IMR-90 (cell line): Measurements from ENCODE around the gene TOX3. TPM values are rescaled to one million over a fixed set of nuclear protein-coding genes. Genes with fewer than 3 reads are reported as not detected.

Experiments used
- ATAC-seq: fragments of 200-7000 bp; cut with Tn5 transposase; 2 replicates; pipeline ENCODE4 v1.9.1; 2020; ENCODE audit warnings: low read depth, mild to moderate bottlenecking, moderate library complexity
- BruUV-seq: library from RNA; stranded (reverse); fragments of 400-500 nt; replicated peaks from 2 replicates; lab custom pipeline; 2021; lab: Mats Ljungman, UMichigan
- CTCF ChIA-PET: fragments of 300-600 bp; formaldehyde crosslinking; extraction: SDS; loops from one replicate; lab custom pipeline; 2021; ENCODE audit warnings: antibody characterized with exemption; lab: Yijun Ruan, JAX
- POLR2A ChIA-PET: fragments of 300-600 bp; sonication (Branson Sonifier 250); formaldehyde crosslinking; loops from one replicate; lab custom pipeline; 2022; ENCODE audit warnings: antibody characterized with exemption; ENCODE audit not compliant: unreplicated experiment; lab: Charles Lee
- DNase-seq: peaks from one replicate; pipeline ENCODE4 v3.0.0; 2013
- H2AFZ ChIP-seq: replicated peaks from 2 replicates; pipeline ENCODE3; 2013; ENCODE audit warnings: low read length, mild to moderate bottlenecking; ENCODE audit not compliant: poor library complexity
- H2AK5ac ChIP-seq: 2 replicates; pipeline ENCODE4 v1.6.1; 2013; ENCODE audit warnings: low read depth, low read length, inconsistent platforms
- H2AK9ac ChIP-seq: replicated peaks from 2 replicates; pipeline ENCODE3; 2013; ENCODE audit warnings: mild to moderate bottlenecking, low read depth, low read length, moderate library complexity; ENCODE audit not compliant: poor library complexity
- H2BK120ac ChIP-seq: 2 replicates; pipeline ENCODE4 v1.6.1; 2013; ENCODE audit warnings: low read depth, low read length, inconsistent platforms
- H2BK15ac ChIP-seq: 3 replicates; pipeline ENCODE4 v1.6.1; 2013; ENCODE audit warnings: low read depth, low read length, inconsistent platforms
- H2BK20ac ChIP-seq: 2 replicates; pipeline ENCODE4 v1.6.1; 2013; ENCODE audit warnings: low read depth, mild to moderate bottlenecking, inconsistent platforms, low read length, moderate library complexity
- H2BK5ac ChIP-seq: 2 replicates; pipeline ENCODE4 v1.6.1; 2013; ENCODE audit warnings: mild to moderate bottlenecking, low read depth, low read length, inconsistent platforms; ENCODE audit not compliant: poor library complexity, severe bottlenecking
- H3K14ac ChIP-seq: replicated peaks from 2 replicates; pipeline ENCODE4 v1.6.1; 2013; ENCODE audit warnings: low read depth, low read length, inconsistent platforms
- H3K18ac ChIP-seq: 2 replicates; pipeline ENCODE4 v1.6.1; 2013; ENCODE audit warnings: low read depth, low read length, control low read depth
- H3K23ac ChIP-seq: 2 replicates; pipeline ENCODE4 v1.6.1; 2013; ENCODE audit warnings: low read depth, low read length, inconsistent platforms
- H3K27ac ChIP-seq: 2 replicates; pipeline ENCODE4 v1.5.1; 2013; ENCODE audit warnings: mild to moderate bottlenecking, control low read depth, low read length; ENCODE audit not compliant: insufficient read depth
- H3K27me3 ChIP-seq: 2 replicates; pipeline ENCODE4 v1.6.1; 2013; ENCODE audit warnings: low read length; ENCODE audit not compliant: control insufficient read depth, insufficient read depth
- H3K36me3 ChIP-seq: 2 replicates; pipeline ENCODE4 v1.6.1; 2013; ENCODE audit warnings: low read length, mixed read lengths; ENCODE audit not compliant: control insufficient read depth, insufficient read depth
- H3K4ac ChIP-seq: 2 replicates; pipeline ENCODE4 v1.6.1; 2013; ENCODE audit warnings: low read depth, low read length, inconsistent platforms
- H3K4me1 ChIP-seq: 2 replicates; pipeline ENCODE4 v1.6.1; 2013; ENCODE audit warnings: low read length, mixed read lengths; ENCODE audit not compliant: control insufficient read depth, insufficient read depth
- H3K4me2 ChIP-seq: 2 replicates; pipeline ENCODE4 v1.6.1; 2013; ENCODE audit warnings: low read depth, mild to moderate bottlenecking, control low read depth, low read length, moderate library complexity
- H3K4me3 ChIP-seq: 2 replicates; pipeline ENCODE4 v1.5.1; 2013; ENCODE audit warnings: low read depth, mild to moderate bottlenecking, control low read depth, low read length, moderate library complexity; ENCODE audit not compliant: insufficient read depth
- H3K56ac ChIP-seq: 2 replicates; pipeline ENCODE4 v1.6.1; 2013; ENCODE audit warnings: low read length, inconsistent platforms; ENCODE audit not compliant: insufficient read depth; ENCODE audit errors: extremely low read depth
- H3K79me1 ChIP-seq, 2 experiments: 2 replicates each; pipeline ENCODE4 v1.6.1; 2013; ENCODE audit warnings: low read length in 2 of 2, inconsistent platforms in 1 of 2, low read depth in 1 of 2
- H3K9ac ChIP-seq: 2 replicates; pipeline ENCODE4 v1.6.1; 2013; ENCODE audit warnings: low read depth, low read length, control low read depth
- H3K9me1 ChIP-seq: 2 replicates; pipeline ENCODE4 v1.6.1; 2013; ENCODE audit warnings: low read length, inconsistent platforms; ENCODE audit not compliant: insufficient read depth
- H3K9me3 ChIP-seq: 2 replicates; pipeline ENCODE4 v1.6.1; 2013; ENCODE audit warnings: low read length; ENCODE audit not compliant: control insufficient read depth, insufficient read depth
- H4K20me1 ChIP-seq: 2 replicates; pipeline ENCODE4 v1.6.1; 2013; ENCODE audit warnings: low read length, inconsistent platforms; ENCODE audit not compliant: insufficient read depth
- H4K5ac ChIP-seq: 2 replicates; pipeline ENCODE4 v1.6.1; 2013; ENCODE audit warnings: mild to moderate bottlenecking, low read depth, low read length, control low read depth
- H4K8ac ChIP-seq, 2 experiments: 2 replicates each; pipeline ENCODE4 v1.6.1; 2013; ENCODE audit warnings: low read depth in 2 of 2, low read length in 2 of 2, control low read depth in 1 of 2, inconsistent platforms in 1 of 2
- H4K91ac ChIP-seq: 2 replicates; pipeline ENCODE4 v1.6.1; 2013; ENCODE audit warnings: low read depth, low read length, inconsistent platforms; ENCODE audit not compliant: insufficient read depth
- BHLHE40 ChIP-seq: fragments of 150-350 bp; IDR thresholded peaks from 2 replicates; pipeline ENCODE4 v1.6.1; 2016; ENCODE audit warnings: mild to moderate bottlenecking, low read depth, low read length
- CEBPB ChIP-seq: IDR thresholded peaks from 2 replicates; pipeline ENCODE4 v1.6.1; 2012; ENCODE audit warnings: low read depth, low read length, improper control_type of control experiment
- CHD1 ChIP-seq: IDR thresholded peaks from 2 replicates; pipeline ENCODE4 v1.6.1; 2012; ENCODE audit warnings: low read depth, low read length, improper control_type of control experiment
- CTCF ChIP-seq: conservative IDR thresholded peaks from 2 replicates; pipeline ENCODE4 v1.5.1; 2012; ENCODE audit warnings: mild to moderate bottlenecking, low read depth, low read length, improper control_type of control experiment
- MAFK ChIP-seq: IDR thresholded peaks from 2 replicates; pipeline ENCODE4 v1.6.1; 2012; ENCODE audit warnings: low read depth, low read length, improper control_type of control experiment
- MXI1 ChIP-seq: IDR thresholded peaks from 2 replicates; pipeline ENCODE4 v1.6.1; 2012; ENCODE audit warnings: low read depth, mild to moderate bottlenecking, low read length, moderate library complexity, borderline replicate concordance
- POLR2A ChIP-seq: IDR thresholded peaks from 2 replicates; pipeline ENCODE4 v1.6.1; 2012; ENCODE audit warnings: mild to moderate bottlenecking, low read depth, low read length
- RCOR1 ChIP-seq: IDR thresholded peaks from 2 replicates; pipeline ENCODE4 v1.6.1; 2012; ENCODE audit warnings: mild to moderate bottlenecking, low read length, improper control_type of control experiment; ENCODE audit not compliant: insufficient replicate concordance
- RFX5 ChIP-seq: IDR thresholded peaks from 2 replicates; pipeline ENCODE4 v1.8.0; 2012; ENCODE audit warnings: low read depth, mild to moderate bottlenecking, low read length, moderate library complexity
- SMC3 ChIP-seq: fragments of 150-350 bp; IDR thresholded peaks from 2 replicates; pipeline ENCODE4 v1.6.1; 2016; ENCODE audit warnings: low read depth, mild to moderate bottlenecking, antibody characterized with exemption, low read length, moderate library complexity
- WGBS, 2 experiments: methylation state at CpG; one replicate each; pipeline versions ENCODE4 v1.1.5 to v1.1.7; 2013; ENCODE audit warnings: missing lambda C conversion rate in 2 of 2; ENCODE audit not compliant: insufficient read length in 1 of 2; ENCODE audit errors: extremely low coverage in 2 of 2; 5-methylcytosine and 5-hydroxymethylcytosine counted together
- dilution Hi-C: fragments of 300-500 bp; cut with HindIII; formaldehyde crosslinking; loops from one replicate; pipeline ENCODE4 v1.14.3; 2018; ENCODE audit warnings: low sequenced_read_pairs; ENCODE audit not compliant: unreplicated experiment
- in situ Hi-C: fragments of 300-500 bp; cut with MboI; formaldehyde crosslinking; loops from 3 replicates; pipeline ENCODE4 v1.14.3; 2019; ENCODE audit warnings: low sequenced_read_pairs, inconsistent platforms, mixed read lengths
- intact Hi-C: fragments of 100-400 bp; cut with micrococcal nuclease; formaldehyde crosslinking; loops from 2 replicates; pipeline ENCODE4 v1.10.0; 2022
- polyA plus RNA-seq, 3 experiments: library from polyadenylated mRNA; depleted of rRNA; stranded (reverse); fragments of >200 nt; gene quantifications; 2 replicates each; pipeline ENCODE4 v1.2.3, GENCODE V29; 2012; ENCODE audit warnings: low replicate concordance in 1 of 3
- total RNA-seq: library from RNA; depleted of rRNA; stranded (reverse); fragments of >200 nt; gene quantifications from 2 replicates; pipeline ENCODE4 v1.2.3, GENCODE V29; 2012

The TOX3 gene
- total and polyA plus RNA-seq, 2 of the 4 experiments (the other 2 are of a cell fraction), result not detected

- WGBS, 2 experiments, result 78% methylated on average over 1 of the region's 2 CpGs; no CpG with 5 or more reads in 1 of the 2 experiments
- TF ChIP-seq MXI1 (no peak), RFX5 (no peak), POLR2A (no peak), CTCF (no peak), CEBPB (no peak), CHD1 (no peak), MAFK (no peak), SMC3 (no peak), BHLHE40 (no peak), RCOR1 (no peak)
- dilution Hi-C loops, result no loop called here
These were observed 11.5 kb upstream of the TOX3 start for GRCh38 chr16:52558448-52558847.

More at GRCh38 chr16:52558448-52558847, 11.5 kb upstream of the TOX3 start:
- DNase-seq, result no peak
- Histone ChIP-seq H2AK9ac (no peak overlapping the region), H4K8ac (no peak overlapping the region), H3K14ac (no peak overlapping the region), H3K9ac (no peak overlapping the region), H3K4me3 (no peak overlapping the region), H3K27ac (no peak overlapping the region), H3K36me3 (no peaks in the 10 kb centered on the region), H2BK120ac (no peak overlapping the region), H3K9me1 (no peaks in the 10 kb centered on the region), H3K23ac (no peak overlapping the region), H2BK20ac (no peak overlapping the region), H3K4ac (no peak overlapping the region), H3K27me3 (no peaks in the 10 kb centered on the region), H2AK5ac (no peak overlapping the region), H4K20me1 (no peaks in the 10 kb centered on the region), H4K91ac (no peak overlapping the region), H3K56ac (no peak overlapping the region), H3K4me1 (no peaks in the 10 kb centered on the region), H2BK5ac (no peak overlapping the region), H2BK15ac (no peak overlapping the region), H3K79me1 (no peaks in the 10 kb centered on the region), H4K5ac (no peak overlapping the region), H2AFZ (no peak overlapping the region), H3K4me2 (no peak overlapping the region), H3K18ac (no peak overlapping the region), H3K9me3 (peaks cover 3% of the 10 kb centered on the region; the same call in 1 of the 2 replicates)
- BruUV-seq, result no TSS peak
- in situ Hi-C loops, result no loop called here
- intact Hi-C loops, result no loop called here
- ChIA-PET CTCF (no interaction called here), POLR2A (no interaction called here)
- ATAC-seq, result no peak
